HepG2 (cell line): ENCODE results near the gene CPNE5. TPM values are rescaled to one million over a fixed set of nuclear protein-coding genes. Genes with fewer than 3 reads are reported as not detected.

Source experiments
- ATAC-seq: fragments of 200-7000 bp; cut with Tn5 transposase; 3 replicates; pipeline ENCODE4 v1.9.1; 2020; ENCODE audit warnings: mild to moderate bottlenecking, moderate library complexity
- BruUV-seq: library from RNA; stranded (reverse); fragments of 400-500 nt; replicated peaks from 2 replicates; lab custom pipeline; 2021; lab: Mats Ljungman, UMichigan
- CTCF ChIA-PET: fragments of 300-600 bp; formaldehyde crosslinking; extraction: SDS; loops from one replicate; lab custom pipeline; 2021; ENCODE audit warnings: low total read pairs, inconsistent platforms, low intra/inter-chr PET ratio; lab: Yijun Ruan, JAX
- POLR2A ChIA-PET: fragments of 350-600 bp; sonication (Branson Sonifier 250); formaldehyde crosslinking; loops from one replicate; lab custom pipeline; 2020; ENCODE audit warnings: antibody characterized with exemption, inconsistent platforms; lab: Yijun Ruan, JAX
- DNase-seq: peaks from one replicate; pipeline ENCODE4 v3.0.0-alpha.2; 2015; ENCODE audit warnings: low spot score
- FAIRE-seq: peaks from 3 replicates; lab custom pipeline; 2011; peaks lifted over from hg19 to GRCh38; lab: Jason Lieb, UNC
- H2AFZ ChIP-seq: one replicate; pipeline ENCODE4 v1.6.1; 2011; ENCODE audit warnings: low read length, inconsistent platforms
- H3K27ac ChIP-seq: fragments of 300-600 bp; 3 replicates; pipeline ENCODE4 v1.8.0; 2011; ENCODE audit warnings: mixed run types, mild to moderate bottlenecking, mixed read lengths, low read length, inconsistent platforms; ENCODE audit not compliant: insufficient read depth; ENCODE audit errors: extremely low read length
- H3K27me3 ChIP-seq, 2 experiments: fragments of 200-600 bp in 1 of 2; 2 replicates in 1 of 2; 3 replicates in 1 of 2; pipeline versions ENCODE4 v1.6.0 to v1.8.0; 2011; ENCODE audit warnings: low read length in 2 of 2, mild to moderate bottlenecking in 2 of 2, moderate library complexity in 2 of 2, inconsistent platforms in 1 of 2; ENCODE audit not compliant: insufficient read depth in 2 of 2, control insufficient read depth in 1 of 2
- H3K36me3 ChIP-seq, 2 experiments: fragments of 200-600 bp in 1 of 2; replicated peaks in 1 of 2; 2 replicates in 1 of 2; 3 replicates in 1 of 2; pipeline versions ENCODE4 v1.5.1 to v1.8.0; 2011; ENCODE audit warnings: low read length in 2 of 2, inconsistent platforms in 1 of 2; ENCODE audit not compliant: insufficient read depth in 2 of 2, control insufficient read depth in 1 of 2
- H3K4me1 ChIP-seq: 2 replicates; pipeline ENCODE4 v1.5.1; 2012; ENCODE audit warnings: low read length, inconsistent platforms; ENCODE audit not compliant: insufficient read depth
- H3K4me2 ChIP-seq: 2 replicates; pipeline ENCODE4 v1.6.0; 2011; ENCODE audit warnings: low read depth, low read length, inconsistent platforms
- H3K4me3 ChIP-seq, 3 experiments: fragments of 200-600 bp in 1 of 3; sonication (generic), shearing (Covaris generic) in 1 of 3; replicated peaks in 1 of 3; 2 replicates each; pipeline ENCODE4 v1.5.1; 2011 to 2016; ENCODE audit warnings: low read length in 3 of 3, inconsistent platforms in 2 of 3, low read depth in 2 of 3, mild to moderate bottlenecking in 2 of 3, control low read depth in 1 of 3, mixed read lengths in 1 of 3; ENCODE audit not compliant: insufficient read depth in 1 of 3
- H3K79me2 ChIP-seq: one replicate; pipeline ENCODE4 v1.6.1; 2011; ENCODE audit warnings: low read length, inconsistent platforms; ENCODE audit not compliant: insufficient read depth
- H3K9ac ChIP-seq: 2 replicates; pipeline ENCODE4 v1.6.0; 2011; ENCODE audit warnings: mild to moderate bottlenecking, low read depth, low read length, inconsistent platforms; ENCODE audit not compliant: insufficient read depth
- H3K9me3 ChIP-seq: 2 replicates; pipeline ENCODE4 v1.5.1; 2012; ENCODE audit warnings: mild to moderate bottlenecking, low read length
- H4K20me1 ChIP-seq: 2 replicates; pipeline ENCODE4 v1.6.0; 2011; ENCODE audit warnings: inconsistent platforms, mild to moderate bottlenecking, low read length, moderate library complexity; ENCODE audit not compliant: insufficient read depth
- ADNP ChIP-seq: sonication (generic); formaldehyde crosslinking; IDR thresholded peaks from 2 replicates; pipeline ENCODE4 v1.4.0; 2020; ENCODE audit warnings: missing genetic modification reagents
- HINFP ChIP-seq: sonication (generic); formaldehyde crosslinking; IDR thresholded peaks from 2 replicates; pipeline ENCODE4 v1.4.0; 2020; ENCODE audit warnings: low read depth, mild to moderate bottlenecking, missing genetic modification reagents
- MBNL3 ChIP-seq: fragments of 250-450 bp; sonication (Bioruptor Pico); conservative IDR thresholded peaks from 2 replicates; pipeline ENCODE4 v1.8.0; 2022; ENCODE audit warnings: mild to moderate bottlenecking, inconsistent platforms
- NR2F1 ChIP-seq, 2 experiments: fragments of 450-650 bp in 1 of 2; formaldehyde crosslinking in 1 of 2; IDR thresholded peaks; 2 replicates each; pipeline versions ENCODE4 v1.5.0 to v1.6.1; 2016 to 2020; ENCODE audit warnings: mild to moderate bottlenecking in 1 of 2, missing compliant biosample characterization in 1 of 2, missing genetic modification reagents in 1 of 2, moderate library complexity in 1 of 2
- PHF8 ChIP-seq: sonication (generic); formaldehyde crosslinking; IDR thresholded peaks from 2 replicates; pipeline ENCODE4 v1.5.0; 2020; ENCODE audit warnings: missing genetic modification reagents
- RELA ChIP-seq: sonication (generic); formaldehyde crosslinking; IDR thresholded peaks from 2 replicates; pipeline ENCODE4 v1.4.0; 2020; ENCODE audit warnings: missing genetic modification reagents
- ZFP1 ChIP-seq: IDR thresholded peaks from 2 replicates; pipeline ENCODE4 v1.6.1; 2016
- ZMAT5 ChIP-seq: sonication (generic); formaldehyde crosslinking; IDR thresholded peaks from 2 replicates; pipeline ENCODE4 v1.5.0; 2020; ENCODE audit warnings: mild to moderate bottlenecking, low read depth, missing genetic modification reagents, borderline replicate concordance
- ZNF646 ChIP-seq: sonication (generic); formaldehyde crosslinking; IDR thresholded peaks from 2 replicates; pipeline ENCODE4 v1.9.0; 2021; ENCODE audit warnings: mild to moderate bottlenecking, missing genetic modification reagents
- WGBS: methylation state at CpG from one replicate; pipeline ENCODE4 v1.1.6; 2017; ENCODE audit warnings: low lambda C conversion rate; 5-methylcytosine and 5-hydroxymethylcytosine counted together
- in situ Hi-C: cut with HindIII; loops from 2 replicates; pipeline ENCODE4 v1.10.0; 2017; ENCODE audit warnings: low pct_unique_long_range_greater_than_20kb; ENCODE audit not compliant: extremely low pct_ligation_motif_present
- intact Hi-C: fragments of 100-400 bp; cut with micrococcal nuclease; formaldehyde crosslinking; loops from one replicate; pipeline ENCODE4 v1.10.0; 2022; ENCODE audit not compliant: unreplicated experiment
- polyA plus RNA-seq, 8 experiments: library from polyadenylated mRNA; depleted of rRNA in 3 of 8; stranded (reverse) in 7 of 8; unstranded in 1 of 8; fragments of >200 nt; fragmentation: Illumina TruSeq in 4 of 8; extraction: Trizol in 4 of 8; gene quantifications; 2 replicates each; pipeline versions ENCODE4 v1.2.1 to v1.2.3, GENCODE V29; 2011 to 2016; ENCODE audit warnings: low read depth in 4 of 8, missing spikeins in 1 of 8, mixed read lengths in 1 of 8; ENCODE audit not compliant: insufficient read depth in 1 of 8
- total RNA-seq, 5 experiments: library from RNA; depleted of rRNA; stranded (reverse); fragments of >200 nt; fragmentation: Illumina TruSeq; extraction: Trizol; gene quantifications; 2 replicates each; pipeline ENCODE4 v1.2.3, GENCODE V29; 2016; ENCODE audit warnings: low read depth in 1 of 5

The CPNE5 gene
- total and polyA plus RNA-seq, 2 of the 13 experiments (the other 11 are each of a cell fraction or from before 2014, with no cell fraction given): 0.16 TPM; not detected in 1

- Histone ChIP-seq H3K4me3 (no peak overlapping the region), H3K27ac (no peak overlapping the region), H3K4me2 (no peak overlapping the region), H2AFZ (no peak overlapping the region), H3K9ac (no peak overlapping the region), H3K4me1 (no peaks in the 10 kb centered on the region), H3K9me3 (no peaks in the 10 kb centered on the region), H4K20me1 (no peaks in the 10 kb centered on the region), H3K27me3 (peaks cover 21 to 71% of the 10 kb centered on the region in 2 experiments), H3K79me2 (no peaks in the 10 kb centered on the region), H3K36me3 (no peaks in the 10 kb centered on the region)
- DNase-seq: no peak
- 20% methylated on average over 13 of the region's 13 CpGs for WGBS
- FAIRE-seq: no peak
- no TSS peak for BruUV-seq
- ChIA-PET CTCF (no interaction called here), POLR2A (no interaction called here)
- intact Hi-C loops (no loop called here), in situ Hi-C loops (no loop called here)
- TF ChIP-seq MBNL3 (CRISPR knock-in tag) (no peak), ZMAT5 (no peak), HINFP (CRISPR knock-in tag) (no peak), ZFP1 (CRISPR knock-in tag) (no peak), PHF8 (CRISPR knock-in tag) (no peak), ADNP (CRISPR knock-in tag) (no peak), NR2F1 (CRISPR knock-in tag; IDR thresholded peaks at IDR 0.05) (no peak), RELA (CRISPR knock-in tag) (no peak), ZNF646 (CRISPR knock-in tag) (no peak)
- no peak for ATAC-seq
Observed at GRCh38 chr6:36717231-36717825, 121.9 kb downstream of the CPNE5 start.
